IMR-90 (cell line): ENCODE measurements around the gene FOXN3.

ENCODE experiments used
- CTCF ChIP-seq: conservative IDR thresholded peaks from 2 replicates; pipeline ENCODE4 v1.5.1; 2012; ENCODE audit warnings: mild to moderate bottlenecking, low read depth, low read length, improper control_type of control experiment
- RAD21 ChIP-seq: IDR thresholded peaks from 2 replicates; pipeline ENCODE4 v1.6.1; 2012; ENCODE audit warnings: low read length, improper control_type of control experiment

GRCh38 chr14:89207925-89208328 is 209.1 kb downstream of the FOXN3 start:
- TF ChIP-seq RAD21 (no peak), CTCF (no peak)
